DLD1 (cell line): ENCODE measurements around the gene STARD9.
"Not testable (repeated sequence)": the region's sequence is repeated elsewhere in the genome, so short reads cannot be mapped to it uniquely, and the experiment has no call there.

Experiments used
- in situ Hi-C: cut with HindIII; loops from 2 replicates; pipeline ENCODE4 v1.10.0; 2017; ENCODE audit warnings: low sequenced_read_pairs

The STARD9 gene

GRCh38 chr15:42590619-42591237, 15.3 kb downstream of the STARD9 start:
- in situ Hi-C loops: no loop called here

- in situ Hi-C loops: no loop called here
Observed at GRCh38 chr15:42591238-42591934, 16.0 kb downstream of the STARD9 start.

GRCh38 chr15:42592716-42593115, 17.3 kb downstream of the STARD9 start:
- in situ Hi-C loops: no loop called here

GRCh38 chr15:42593143-42593542, 17.7 kb downstream of the STARD9 start:
- in situ Hi-C loops: no loop called here

- in situ Hi-C loops: no loop called here
Observed at GRCh38 chr15:42594095-42594494, 18.7 kb downstream of the STARD9 start.

DNA sequence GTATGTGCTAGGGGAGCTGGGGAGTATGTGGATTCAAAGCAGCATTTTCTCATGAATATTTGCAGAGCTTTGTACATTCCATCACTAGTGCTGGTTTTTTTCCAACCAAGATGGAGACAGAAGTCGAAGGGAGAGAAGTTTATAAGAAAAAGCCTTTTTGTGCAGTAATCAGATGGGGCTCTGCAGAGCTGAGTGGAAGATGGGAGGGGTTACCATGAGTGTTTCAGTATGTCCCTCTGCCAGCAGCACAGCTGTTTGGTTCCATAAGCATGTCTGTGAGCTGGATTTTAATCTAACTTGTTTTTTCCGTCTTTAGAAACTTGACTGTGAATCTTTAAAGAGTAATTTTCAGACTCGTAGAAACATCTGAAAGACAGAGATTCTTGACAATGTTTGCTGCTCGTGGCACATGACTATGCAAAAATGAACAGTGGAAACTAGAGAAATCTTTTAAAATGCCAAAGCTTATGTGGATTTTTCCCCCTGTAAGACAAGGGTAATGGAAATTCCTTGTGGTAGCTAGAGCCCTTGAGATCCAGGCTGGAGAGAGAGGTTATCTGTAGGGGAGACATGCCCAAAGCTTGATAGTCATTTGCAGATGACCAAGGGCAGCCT, 20.3 kb downstream of the STARD9 start:
- in situ Hi-C loops: no loop called here

- in situ Hi-C loops: not testable (repeated sequence)
Observed at GRCh38 chr15:42601316-42601715, 25.9 kb downstream of the STARD9 start.

DNA sequence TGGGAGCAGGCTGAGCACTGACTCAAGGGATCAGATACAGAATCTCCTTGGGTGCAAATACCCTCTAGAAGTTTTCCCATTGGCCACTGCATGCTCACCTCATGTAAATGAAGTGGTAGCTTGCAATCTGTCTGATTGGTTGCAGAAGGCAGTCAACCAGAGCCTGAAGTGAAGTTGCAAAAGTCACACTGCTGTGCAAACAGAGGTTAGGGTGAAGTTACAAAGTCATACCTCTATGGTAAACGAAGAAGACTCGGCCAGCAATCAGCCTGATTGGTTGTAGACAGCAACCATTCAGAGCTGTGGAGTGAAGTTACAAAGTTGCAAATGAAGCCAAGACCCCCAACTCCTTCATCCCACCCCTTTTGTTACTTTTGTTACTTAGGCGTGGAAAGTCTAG, 27.1 kb downstream of the STARD9 start:
- in situ Hi-C loops: no loop called here

DNA sequence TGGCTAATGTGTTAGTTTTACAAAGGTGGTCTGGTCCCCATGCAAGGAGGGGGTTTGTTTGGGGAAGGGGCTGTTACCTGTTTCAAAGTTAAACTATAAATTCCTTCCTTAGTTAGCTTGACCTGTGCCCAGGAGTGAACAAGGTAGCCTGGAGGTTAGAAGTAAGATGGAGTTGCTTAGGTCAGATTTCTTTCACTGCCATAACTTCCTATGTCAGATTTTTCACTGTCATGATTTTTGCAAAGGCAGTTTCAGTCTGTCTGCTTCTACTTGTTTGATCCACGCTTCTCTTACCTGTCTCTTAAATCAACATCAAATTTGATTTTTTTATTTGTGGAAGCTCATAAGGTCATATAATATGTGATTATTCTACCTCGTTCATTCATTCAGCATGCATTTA, 28.6 kb downstream of the STARD9 start:
- in situ Hi-C loops: no loop called here

- in situ Hi-C loops: no loop called here
Observed at GRCh38 chr15:42604894-42605744, 29.7 kb downstream of the STARD9 start.

- in situ Hi-C loops: no loop called here
Observed at GRCh38 chr15:42605796-42606195, 30.4 kb downstream of the STARD9 start.

DNA sequence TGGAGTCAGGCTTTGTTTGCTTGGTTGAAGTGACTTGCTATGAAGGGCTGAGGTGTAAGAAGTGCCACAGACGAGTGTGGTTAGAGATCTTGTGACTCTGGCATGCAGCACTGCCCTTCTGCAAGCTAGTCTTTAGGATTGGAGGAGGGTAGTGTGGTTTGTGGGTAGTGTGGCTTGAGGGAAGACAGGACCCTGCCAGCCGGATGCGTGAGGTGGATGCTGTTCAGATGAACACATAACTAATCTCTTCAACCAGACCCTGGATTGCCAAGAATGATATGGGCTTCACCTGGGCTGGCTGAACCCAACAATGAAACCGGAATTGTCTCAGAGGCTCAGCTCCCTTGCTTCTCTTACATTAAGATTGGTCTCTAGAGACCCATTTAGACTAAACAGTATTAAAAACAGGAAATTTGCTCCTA, 32.7 kb downstream of the STARD9 start:
- in situ Hi-C loops: no loop called here

GRCh38 chr15:42608752-42609488, 33.5 kb downstream of the STARD9 start:
- in situ Hi-C loops: no loop called here

GRCh38 chr15:42611532-42611931, 36.1 kb downstream of the STARD9 start:
- in situ Hi-C loops: no loop called here

- in situ Hi-C loops: no loop called here
Observed at GRCh38 chr15:42612367-42612912, 37.0 kb downstream of the STARD9 start.

DNA sequence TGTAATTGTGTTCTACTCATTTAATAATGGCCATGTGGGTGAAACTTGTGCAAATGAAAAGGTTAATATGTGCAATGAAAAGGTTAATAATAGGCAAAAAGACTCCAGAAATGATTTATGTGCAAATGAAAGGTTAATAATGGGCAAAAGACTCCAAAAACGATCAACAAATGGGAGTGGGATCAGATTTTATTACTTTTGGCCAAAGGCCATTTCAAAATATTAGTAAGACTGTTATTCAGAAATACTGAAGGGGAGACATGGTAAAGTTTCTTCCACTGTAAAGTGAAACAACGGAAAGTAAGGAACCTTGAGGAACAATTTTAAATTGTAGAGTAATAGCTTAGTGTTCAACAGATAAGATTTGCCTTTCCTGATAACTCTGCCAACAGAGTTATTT, 40.7 kb downstream of the STARD9 start:
- in situ Hi-C loops: no loop called here

DNA sequence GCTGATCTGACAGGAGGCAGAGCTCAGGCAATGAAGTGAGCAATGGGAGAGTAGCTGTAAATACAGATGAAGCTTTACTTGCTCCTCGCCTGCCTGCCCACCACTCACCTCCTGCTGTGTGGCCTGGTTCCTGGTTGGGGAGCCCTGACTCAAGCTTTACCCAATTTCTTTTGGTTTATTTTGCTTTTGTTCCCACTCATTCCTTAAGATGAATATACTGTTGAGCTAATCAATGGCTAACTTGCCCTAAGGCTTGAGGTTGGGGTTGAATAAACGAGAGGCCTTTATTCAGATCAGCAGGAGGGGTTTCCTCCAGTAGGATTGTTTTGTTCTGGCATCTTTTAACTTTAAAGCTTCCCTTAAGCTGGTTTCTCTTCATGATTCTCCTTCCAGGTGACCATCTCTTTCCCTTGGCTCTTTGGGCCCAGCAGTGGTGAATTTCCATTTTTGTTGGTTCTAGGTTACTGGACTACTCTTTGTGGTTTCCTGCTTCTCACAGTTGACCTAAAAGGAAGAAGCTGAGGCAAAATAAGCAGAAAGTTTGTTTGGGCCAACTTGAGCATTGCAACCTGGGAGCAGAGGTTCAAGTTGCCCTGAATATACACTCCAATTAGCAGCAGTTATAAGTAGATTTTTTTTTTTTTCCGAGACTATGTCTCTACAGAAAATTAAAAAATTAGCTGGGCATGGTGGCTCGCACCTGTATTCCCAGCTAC, 44.4 kb downstream of the STARD9 start:
- in situ Hi-C loops: no loop called here

- in situ Hi-C loops: no loop called here
Observed at GRCh38 chr15:42621386-42621785, 46.0 kb downstream of the STARD9 start.

GRCh38 chr15:42621996-42622925, 46.9 kb downstream of the STARD9 start:
- in situ Hi-C loops: no loop called here
